CD4-positive, alpha-beta T cell (primary cell): ENCODE results near the gene NID2. TPM values are rescaled to one million over a fixed set of nuclear protein-coding genes. Genes with fewer than 3 reads are reported as not detected.

Experiments used
- ATAC-seq: fragments of 200-7000 bp; cut with Tn5 transposase; one replicate; pipeline ENCODE4 v1.10.0; 2022; ENCODE audit warnings: mild to moderate bottlenecking; ENCODE audit not compliant: poor library complexity
- CTCF ChIA-PET: fragments of 350-600 bp; sonication (Branson Sonifier 250); formaldehyde crosslinking; loops from one replicate; lab custom pipeline; 2021; ENCODE audit warnings: antibody characterized with exemption, inconsistent platforms; lab: Charles Lee
- POLR2A ChIA-PET: fragments of 350-600 bp; sonication (Branson Sonifier 250); formaldehyde crosslinking; loops from one replicate; lab custom pipeline; 2021; ENCODE audit warnings: antibody characterized with exemption, inconsistent platforms; lab: Charles Lee
- DNase-seq, 14 experiments: peaks; one replicate each; pipeline ENCODE4 v3.0.0-alpha.2; 2013 to 2020; ENCODE audit warnings: mixed read lengths in 2 of 14
- H3K27ac ChIP-seq, 2 donors: one replicate each; pipeline versions ENCODE4 v1.5.1 to v1.7.0; 2013; ENCODE audit warnings: low read length in 2 of 2, low read depth in 1 of 2, mild to moderate bottlenecking in 1 of 2
- H3K27me3 ChIP-seq, 2 experiments: 1 replicate in 1 of 2; 2 replicates in 1 of 2; pipeline versions ENCODE4 v1.6.1 to v1.7.0; 2013; ENCODE audit warnings: low read length in 2 of 2, control low read depth in 1 of 2, mild to moderate bottlenecking in 1 of 2, moderate library complexity in 1 of 2; ENCODE audit not compliant: insufficient read depth in 2 of 2, control insufficient read depth in 1 of 2
- H3K36me3 ChIP-seq: one replicate; pipeline ENCODE4 v1.6.1; 2013; ENCODE audit warnings: low read length, control low read depth; ENCODE audit not compliant: insufficient read depth
- H3K4me1 ChIP-seq: one replicate; pipeline ENCODE4 v1.6.1; 2013; ENCODE audit warnings: low read length, control low read depth; ENCODE audit not compliant: insufficient read depth
- H3K4me3 ChIP-seq: one replicate; pipeline ENCODE4 v1.5.1; 2013; ENCODE audit warnings: mild to moderate bottlenecking, low read length, moderate library complexity
- H3K9me3 ChIP-seq, 2 experiments: 1 replicate in 1 of 2; 2 replicates in 1 of 2; pipeline versions ENCODE4 v1.6.1 to v1.7.0; 2013; ENCODE audit warnings: low read length in 2 of 2, mild to moderate bottlenecking in 2 of 2, control low read depth in 1 of 2, moderate library complexity in 1 of 2; ENCODE audit not compliant: control insufficient read depth in 1 of 2, insufficient read depth in 1 of 2
- H3K27ac Mint-ChIP-seq: one replicate; pipeline ENCODE4 v1.8.0; 2020; ENCODE audit warnings: mixed read lengths
- H3K27me3 Mint-ChIP-seq: one replicate; pipeline ENCODE4 v1.8.0; 2021; ENCODE audit warnings: mixed read lengths
- H3K36me3 Mint-ChIP-seq: one replicate; pipeline ENCODE4 v1.8.0; 2021; ENCODE audit warnings: low read depth, mixed read lengths
- H3K4me1 Mint-ChIP-seq: one replicate; pipeline ENCODE4 v1.8.0; 2021; ENCODE audit warnings: low read depth, mixed read lengths
- H3K4me3 Mint-ChIP-seq: one replicate; pipeline ENCODE4 v1.8.0; 2020; ENCODE audit warnings: mild to moderate bottlenecking, mixed read lengths
- H3K9me3 Mint-ChIP-seq: one replicate; pipeline ENCODE4 v1.8.0; 2020; ENCODE audit warnings: mixed read lengths
- intact Hi-C, 2 experiments: fragments of 100-400 bp; cut with DNase I in 1 of 2; cut with micrococcal nuclease in 1 of 2; formaldehyde crosslinking; loops; one replicate each; pipeline versions ENCODE4 v1.15.1 to v1.9.0; 2023 to 2025; cut with DNase I, micrococcal nuclease
- total RNA-seq, 174 experiments: library from RNA in 2 of 174; stranded (reverse) in 2 of 174; gene quantifications; one replicate each; pipeline ENCODE4 v1.2.3 and lab custom pipeline; 2021 to 2026
- TF ChIP-seq, protein P1 (sequence below): fragments of 200-600 bp; IDR thresholded peaks from one replicate; pipeline ENCODE4 v1.8.0; 2022; ENCODE audit warnings: antibody characterized with exemption, mild to moderate bottlenecking

NID2 gene
- total RNA-seq, 2 experiments from 2014 or later = 0.19 TPM; not detected in 1

DNA sequence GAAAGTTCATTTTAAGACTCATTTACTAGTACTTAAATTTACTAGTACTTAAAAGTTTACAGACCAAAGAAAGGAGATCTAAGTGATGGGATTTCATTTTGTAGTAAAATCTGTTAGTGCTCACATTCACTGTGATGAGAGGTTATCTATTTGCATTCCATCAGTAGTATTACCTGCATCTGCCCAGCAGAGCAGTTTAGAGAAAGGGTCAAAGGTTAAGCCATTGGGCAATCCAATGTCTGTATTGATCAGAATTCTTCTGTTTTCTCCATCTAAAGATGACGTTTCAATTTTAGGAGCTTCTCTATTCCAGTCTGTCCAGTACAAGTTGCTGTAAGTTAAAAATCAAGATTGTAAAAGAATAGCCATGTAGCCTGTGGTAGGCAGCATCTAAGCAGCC lies 61.2 kb downstream of the NID2 start:
- no peaks in the 10 kb centered on the region for H3K4me1 ChIP-seq
- Mint-ChIP-seq H3K27me3 (no peaks in the 10 kb centered on the region), H3K9me3 (no peaks in the 10 kb centered on the region), H3K4me1 (no peaks in the 10 kb centered on the region), H3K27ac (no peak overlapping the region), H3K36me3 (peaks cover 92% of the 10 kb centered on the region), H3K4me3 (no peak overlapping the region)
- no peaks in the 10 kb centered on the region for H3K9me3 ChIP-seq
- H3K27ac ChIP-seq = no peak overlapping the region
- no peak overlapping the region for H3K4me3 ChIP-seq
- ATAC-seq (no peak), DNase-seq (no peak)
- TF ChIP-seq, protein P1, sequence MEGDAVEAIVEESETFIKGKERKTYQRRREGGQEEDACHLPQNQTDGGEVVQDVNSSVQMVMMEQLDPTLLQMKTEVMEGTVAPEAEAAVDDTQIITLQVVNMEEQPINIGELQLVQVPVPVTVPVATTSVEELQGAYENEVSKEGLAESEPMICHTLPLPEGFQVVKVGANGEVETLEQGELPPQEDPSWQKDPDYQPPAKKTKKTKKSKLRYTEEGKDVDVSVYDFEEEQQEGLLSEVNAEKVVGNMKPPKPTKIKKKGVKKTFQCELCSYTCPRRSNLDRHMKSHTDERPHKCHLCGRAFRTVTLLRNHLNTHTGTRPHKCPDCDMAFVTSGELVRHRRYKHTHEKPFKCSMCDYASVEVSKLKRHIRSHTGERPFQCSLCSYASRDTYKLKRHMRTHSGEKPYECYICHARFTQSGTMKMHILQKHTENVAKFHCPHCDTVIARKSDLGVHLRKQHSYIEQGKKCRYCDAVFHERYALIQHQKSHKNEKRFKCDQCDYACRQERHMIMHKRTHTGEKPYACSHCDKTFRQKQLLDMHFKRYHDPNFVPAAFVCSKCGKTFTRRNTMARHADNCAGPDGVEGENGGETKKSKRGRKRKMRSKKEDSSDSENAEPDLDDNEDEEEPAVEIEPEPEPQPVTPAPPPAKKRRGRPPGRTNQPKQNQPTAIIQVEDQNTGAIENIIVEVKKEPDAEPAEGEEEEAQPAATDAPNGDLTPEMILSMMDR = no peak
- no peaks in the 10 kb centered on the region for H3K27me3 ChIP-seq
- H3K36me3 ChIP-seq = peaks cover 90% of the 10 kb centered on the region
- POLR2A ChIA-PET = no interaction called here
- intact Hi-C loops = no loop called here
- CTCF ChIA-PET = no interaction called here

DNA sequence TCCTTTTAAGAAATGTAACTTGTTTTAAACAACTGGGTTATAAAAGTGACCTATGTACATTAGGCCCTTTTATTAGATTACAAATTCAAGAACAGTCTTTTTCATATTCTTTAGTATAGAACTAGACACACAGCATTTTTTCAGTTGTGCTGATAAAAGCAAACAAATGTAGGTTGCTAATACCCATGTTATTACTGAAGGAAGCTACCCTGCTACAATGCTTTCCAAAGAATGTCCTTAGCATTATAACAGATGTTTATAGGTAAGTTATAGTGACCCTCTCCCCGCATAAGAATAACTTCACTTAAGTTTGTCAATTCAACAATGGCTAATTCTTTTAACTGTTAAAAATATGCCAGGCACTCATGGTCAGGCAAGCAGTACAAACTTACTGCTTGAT lies 61.6 kb downstream of the NID2 start:
- ChIA-PET CTCF (no interaction called here), POLR2A (no interaction called here)
- H3K4me1 Mint-ChIP-seq = no peaks in the 10 kb centered on the region
- TF ChIP-seq, protein P1 = no peak
- Histone ChIP-seq H3K4me3 (no peak overlapping the region), H3K4me1 (no peaks in the 10 kb centered on the region), H3K9me3 (no peaks in the 10 kb centered on the region), H3K36me3 (peaks cover 95% of the 10 kb centered on the region), H3K27ac (no peak overlapping the region), H3K27me3 (no peaks in the 10 kb centered on the region)
- no peak overlapping the region for H3K4me3 Mint-ChIP-seq
- no peak for DNase-seq
- ATAC-seq = no peak
- peaks cover 96% of the 10 kb centered on the region for H3K36me3 Mint-ChIP-seq
- no peaks in the 10 kb centered on the region for H3K9me3 Mint-ChIP-seq
- H3K27ac Mint-ChIP-seq = no peak overlapping the region
- intact Hi-C loops = no loop called here
- no peaks in the 10 kb centered on the region for H3K27me3 Mint-ChIP-seq

DNA sequence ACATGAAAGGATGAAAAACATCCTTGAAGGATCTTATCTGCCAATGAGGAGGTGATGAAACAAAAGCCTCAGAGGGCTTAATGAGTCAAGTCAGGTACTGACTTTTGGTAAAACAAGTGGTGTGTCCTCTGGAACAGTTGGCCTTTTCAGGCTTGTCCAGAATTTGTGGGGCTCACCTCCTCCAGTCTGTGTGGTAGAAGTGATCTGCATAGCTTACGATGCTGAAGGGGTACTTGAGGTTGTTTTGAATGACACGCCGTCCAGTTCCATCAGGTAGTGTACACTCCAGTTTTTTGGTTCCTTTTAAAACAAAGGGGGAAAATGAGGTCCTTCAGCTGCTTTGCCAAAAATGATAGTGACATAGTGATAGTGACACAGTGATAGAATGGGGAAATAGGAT lies 62.5 kb downstream of the NID2 start:
- Mint-ChIP-seq H3K27ac (no peak overlapping the region), H3K27me3 (no peaks in the 10 kb centered on the region), H3K36me3 (peaks cover 96% of the 10 kb centered on the region), H3K4me1 (no peaks in the 10 kb centered on the region), H3K9me3 (no peaks in the 10 kb centered on the region), H3K4me3 (no peak overlapping the region)
- no peak overlapping the region for H3K4me3 ChIP-seq
- no peaks in the 10 kb centered on the region for H3K27me3 ChIP-seq
- no peak for ATAC-seq
- H3K36me3 ChIP-seq = peaks cover 100% of the 10 kb centered on the region
- H3K27ac ChIP-seq = no peak overlapping the region
- ChIA-PET POLR2A (no interaction called here), CTCF (no interaction called here)
- no peaks in the 10 kb centered on the region for H3K4me1 ChIP-seq
- H3K9me3 ChIP-seq = no peaks in the 10 kb centered on the region
- TF ChIP-seq, protein P1 = no peak
- DNase-seq = no peak
- intact Hi-C loops = no loop called here
